Lung (tissue), 12 donors: Measurements from ENCODE around the gene PARVB. TPM values are rescaled to one million over a fixed set of nuclear protein-coding genes. Genes with fewer than 3 reads are reported as not detected.

ENCODE experiments used
- ATAC-seq: fragments of 200-7000 bp; cut with Tn5 transposase; one replicate; pipeline ENCODE4 v1.9.1; 2020; ENCODE audit warnings: moderate number of reproducible peaks; ENCODE audit not compliant: insufficient read depth, low FRiP score
- DNase-seq, 3 donors: peaks; one replicate each; pipeline ENCODE4 v3.0.0-alpha.2; 2013 to 2017
- H3K27ac ChIP-seq, 2 donors: one replicate each; pipeline ENCODE4 v1.5.1; 2013; ENCODE audit warnings: mild to moderate bottlenecking in 2 of 2, moderate library complexity in 2 of 2, control low read depth in 1 of 2, inconsistent platforms in 1 of 2, low read depth in 1 of 2, low read length in 1 of 2
- H3K27me3 ChIP-seq, 3 donors: one replicate each; pipeline ENCODE4 v1.5.1; 2013; ENCODE audit warnings: low read length in 2 of 3; ENCODE audit not compliant: control insufficient read depth in 3 of 3, insufficient read depth in 3 of 3
- H3K36me3 ChIP-seq, 4 donors: one replicate each; pipeline ENCODE4 v1.5.1; 2013; ENCODE audit warnings: low read length in 4 of 4, mild to moderate bottlenecking in 1 of 4, moderate library complexity in 1 of 4; ENCODE audit not compliant: control insufficient read depth in 4 of 4, insufficient read depth in 4 of 4
- H3K4me1 ChIP-seq, 5 donors: one replicate each; pipeline ENCODE4 v1.5.1; 2013; ENCODE audit warnings: low read length in 5 of 5, mild to moderate bottlenecking in 2 of 5, moderate library complexity in 1 of 5; ENCODE audit not compliant: control insufficient read depth in 5 of 5, insufficient read depth in 5 of 5
- H3K4me3 ChIP-seq: one replicate; pipeline ENCODE4 v1.5.1; 2013; ENCODE audit warnings: mild to moderate bottlenecking, control low read depth, moderate library complexity
- H3K9ac ChIP-seq, 2 donors: one replicate each; pipeline ENCODE4 v1.5.1; 2013; ENCODE audit warnings: low read length in 2 of 2, control low read depth in 1 of 2; ENCODE audit not compliant: insufficient read depth in 1 of 2
- H3K9me3 ChIP-seq, 4 donors: one replicate each; pipeline ENCODE4 v1.5.1; 2013; ENCODE audit warnings: low read length in 3 of 4, mild to moderate bottlenecking in 1 of 4, moderate library complexity in 1 of 4; ENCODE audit not compliant: control insufficient read depth in 4 of 4, insufficient read depth in 3 of 4
- CTCF ChIP-seq: IDR thresholded peaks from 2 replicates; pipeline ENCODE4 v1.5.1; 2012; ENCODE audit warnings: mild to moderate bottlenecking; ENCODE audit errors: control extremely low read depth, extremely low read depth
- WGBS, 2 donors: extraction: QIAGEN DNeasy Blood & Tissue Kit; methylation state at CpG; one replicate each; pipeline ENCODE4 v1.1.7; 2013; 5-methylcytosine and 5-hydroxymethylcytosine counted together
- polyA plus RNA-seq, 2 donors: library from polyadenylated mRNA; stranded (reverse); fragments of 200-250 nt; gene quantifications; one replicate each; pipeline ENCODE4 v1.2.1, GENCODE V29; 2013
- total RNA-seq, 2 donors: library from RNA; depleted of rRNA in 1 of 2; stranded (reverse); fragments of >200 nt in 1 of 2; gene quantifications; one replicate each; pipeline ENCODE4 v1.2.1, GENCODE V29; 2014 to 2021
- donor health status: control.
- donor health status: control.
- donor health status: Bipolar disorder and iron deficiency.
- donor health status: healthy.
- donor health status: DM: yes; HTN: yes; CAD: no.

The PARVB gene
- total and polyA plus RNA-seq, 4 donors: 16.9 to 64.2 (median 49.7) TPM

DNA sequence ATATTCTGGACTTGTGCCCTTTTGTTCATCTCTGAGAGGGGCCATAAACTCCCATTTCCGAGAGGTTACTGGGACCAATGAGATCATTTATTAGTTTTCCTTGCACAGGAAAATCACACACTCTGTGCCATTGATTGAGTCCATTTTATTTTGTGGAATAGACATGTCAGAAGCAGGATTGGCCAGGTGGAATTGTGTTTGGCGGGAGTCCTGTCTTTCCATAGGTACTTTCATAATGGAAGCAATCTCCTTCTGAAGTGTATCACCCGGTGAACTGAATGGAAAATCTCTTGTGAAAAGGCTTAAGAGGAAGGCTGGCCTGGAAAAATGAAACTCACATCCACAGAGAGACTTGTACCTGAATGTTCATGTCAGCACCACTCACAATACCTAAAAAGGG is 93.6 kb downstream of the PARVB start:
- no peak overlapping the region for H3K4me3 ChIP-seq
- no peaks in the 10 kb centered on the region for H3K27me3 ChIP-seq
- no peak for DNase-seq
- no peak overlapping the region for H3K9ac ChIP-seq
- peaks cover 0 to 5% (median 0%) of the 10 kb centered on the region in 4 donors for H3K9me3 ChIP-seq
- peaks cover 0 to 2% (median 0%) of the 10 kb centered on the region in 5 donors for H3K4me1 ChIP-seq
- WGBS, 2 donors: 65 to 88% methylated on average over 3 of the region's 3 CpGs
- TF ChIP-seq CTCF: no peak
- no peak for ATAC-seq
- peaks cover 0 to 3% (median 2%) of the 10 kb centered on the region in 4 donors for H3K36me3 ChIP-seq
- H3K27ac ChIP-seq: no peak overlapping the region

GRCh38 chr22:44118645-44119315 is 94.7 kb downstream of the PARVB start:
- peaks cover 0 to 3% (median 2%) of the 10 kb centered on the region in 4 donors for H3K36me3 ChIP-seq
- H3K9ac ChIP-seq: no peak overlapping the region
- H3K27me3 ChIP-seq: no peaks in the 10 kb centered on the region
- no peak overlapping the region for H3K4me3 ChIP-seq
- no peak for ATAC-seq
- no peak for TF ChIP-seq CTCF
- no peak overlapping the region for H3K27ac ChIP-seq
- H3K9me3 ChIP-seq: peaks cover 0 to 5% (median 0%) of the 10 kb centered on the region in 4 donors
- peaks cover 0 to 2% (median 0%) of the 10 kb centered on the region in 5 donors for H3K4me1 ChIP-seq
- 78 to 84% methylated on average over 12 of the region's 12 CpGs for whole genome bisulfite sequencing, 2 donors
- no peak for DNase-seq

GRCh38 chr22:44119669-44120313 is 95.7 kb downstream of the PARVB start:
- no peak for TF ChIP-seq CTCF
- ATAC-seq: no peak

More at GRCh38 chr22:44119669-44120313, 95.7 kb downstream of the PARVB start:
- 92 to 93% methylated on average over 23 of the region's 23 CpGs for WGBS, 2 donors
- DNase-seq: no peak
- H3K27me3 ChIP-seq: no peaks in the 10 kb centered on the region
- peaks cover 0 to 3% (median 2%) of the 10 kb centered on the region in 4 donors for H3K36me3 ChIP-seq
- H3K4me3 ChIP-seq: no peak overlapping the region
- peaks cover 0 to 2% (median 0%) of the 10 kb centered on the region in 5 donors for H3K4me1 ChIP-seq
- H3K27ac ChIP-seq: no peak overlapping the region
- no peak overlapping the region for H3K9ac ChIP-seq
- peaks cover 0 to 5% (median 0%) of the 10 kb centered on the region in 4 donors for H3K9me3 ChIP-seq
